ENCODE measurements around the gene FADS6. TPM values are rescaled to one million over a fixed set of nuclear protein-coding genes. Genes with fewer than 3 reads are reported as not detected.

The FADS6 gene
- total and polyA plus RNA-seq, 2 experiments from 2014 or later, result 0.42 to 0.73 TPM

- H3K9me3 Mint-ChIP-seq, result no peaks in the 10 kb centered on the region
- Histone ChIP-seq H3K27me3 (ENCODE audit: insufficient read depth) (peaks cover 65% of the 10 kb centered on the region), H3K4me1 (ENCODE audit: insufficient read depth) (0 out of 2 replicates have a peak, but pooled peaks cover 3% of the 10 kb centered on the region), H3K4me3 (peak overlapping the region; percentile 76), H3K9me2 (ENCODE audit: insufficient read depth) (no peaks in the 10 kb centered on the region), H2AFZ (peak overlapping the region; percentile 94; the same call in 1 of the 2 replicates), H3K27ac (ENCODE audit: low read depth) (no peak overlapping the region), H3F3A (replicated peaks; ENCODE audit: low read depth) (no peaks in the 10 kb centered on the region), H3K79me2 (replicated peaks; ENCODE audit: insufficient read depth) (no peaks in the 10 kb centered on the region), H3K4me2 (peak overlapping the region; percentile 92), H3K36me3 (ENCODE audit: insufficient read depth) (no peaks in the 10 kb centered on the region), H4K20me1 (replicated peaks; ENCODE audit: insufficient read depth) (no peaks in the 10 kb centered on the region)
- H3K4me3 Mint-ChIP-seq, result peak overlapping the region; percentile 72
- peaks cover 46% of the 10 kb centered on the region for H3K27me3 Mint-ChIP-seq (ENCODE audit: insufficient read depth, low read depth, poor library complexity)
- ATAC-seq (no peak), DNase-seq (ENCODE audit: low spot score) (no peak)
- TF ChIP-seq JUNB (IDR thresholded peaks at IDR 0.05; ENCODE audit: unreplicated experiment) (no peak), CREB1 (CRISPR knock-in tag; IDR thresholded peaks at IDR 0.05; ENCODE audit: low read depth) (no peak), EZH2 (IDR thresholded peaks at IDR 0.05; ENCODE audit: low read depth, unreplicated experiment) (no peak), STAT1 (IDR thresholded peaks at IDR 0.05; ENCODE audit: unreplicated experiment) (no peak), ZNF114 (CRISPR knock-in tag; IDR thresholded peaks at IDR 0.05) (no peak), NANOG (IDR thresholded peaks at IDR 0.05; ENCODE audit: borderline replicate concordance) (no peak), EZH2phosphoT487 (IDR thresholded peaks at IDR 0.05; ENCODE audit: unreplicated experiment) (no peak), ZNF462 (CRISPR knock-in tag; IDR thresholded peaks at IDR 0.05) (no peak), ETS1 (IDR thresholded peaks at IDR 0.05) (no peak), REST (IDR thresholded peaks at IDR 0.05; ENCODE audit: unreplicated experiment) (no peak), CTCF (conservative IDR thresholded peaks at IDR 0.05; ENCODE audit: low read depth in 2 of 2) (no peak), ZNF331 (CRISPR knock-in tag; IDR thresholded peaks at IDR 0.05; ENCODE audit: low read depth) (no peak)
- no peak overlapping the region for H3K27ac Mint-ChIP-seq
- H3K4me1 Mint-ChIP-seq, result peaks cover 6% of the 10 kb centered on the region; the same call in 2 of the 3 replicates
- H3K36me3 Mint-ChIP-seq (ENCODE audit: low read depth), result no peaks in the 10 kb centered on the region
These were observed 671 bp upstream of the FADS6 start for GRCh38 chr17:74893936-74894671.

All from GM23338 (cell line).